IPS-20b (cell line): ENCODE measurements around the gene MLC1.
A peak's percentile ranks its signal among the peaks of the same experiment; 100 is the strongest.

Experiments used
- H3K27ac ChIP-seq: one replicate; pipeline ENCODE4 v1.5.1; 2013; ENCODE audit warnings: low read length
- H3K27me3 ChIP-seq: 2 replicates; pipeline ENCODE4 v1.6.1; 2013; ENCODE audit warnings: mild to moderate bottlenecking, low read length, inconsistent platforms; ENCODE audit not compliant: insufficient read depth
- H3K36me3 ChIP-seq: 2 replicates; pipeline ENCODE4 v1.6.1; 2013; ENCODE audit warnings: low read depth, mild to moderate bottlenecking, inconsistent platforms, low read length, moderate library complexity; ENCODE audit not compliant: insufficient read depth
- H3K4me1 ChIP-seq: 2 replicates; pipeline ENCODE4 v1.6.1; 2013; ENCODE audit warnings: mild to moderate bottlenecking, control low read depth, inconsistent platforms, low read length, moderate library complexity; ENCODE audit not compliant: insufficient read depth
- H3K4me3 ChIP-seq: 2 replicates; pipeline ENCODE4 v1.5.1; 2013; ENCODE audit warnings: mild to moderate bottlenecking, low read length, inconsistent platforms
- H3K9ac ChIP-seq: 2 replicates; pipeline ENCODE4 v1.6.1; 2013; ENCODE audit warnings: low read depth, mild to moderate bottlenecking, inconsistent platforms, low read length, moderate library complexity
- H3K9me3 ChIP-seq: 2 replicates; pipeline ENCODE4 v1.6.1; 2013; ENCODE audit warnings: mild to moderate bottlenecking, low read depth, low read length, inconsistent platforms; ENCODE audit not compliant: insufficient read depth

Gene MLC1

GRCh38 chr22:50061141-50061823 is 23.9 kb downstream of the MLC1 start:
- H3K36me3 ChIP-seq: no peaks in the 10 kb centered on the region
- H3K27me3 ChIP-seq: peaks cover 32% of the 10 kb centered on the region
- no peaks in the 10 kb centered on the region for H3K9me3 ChIP-seq
- H3K9ac ChIP-seq: no peak overlapping the region
- peaks cover 5% of the 10 kb centered on the region; the same call in 1 of the 2 replicates for H3K4me1 ChIP-seq
- H3K27ac ChIP-seq: no peak overlapping the region
- H3K4me3 ChIP-seq: no peak overlapping the region

GRCh38 chr22:50060441-50061140 is 24.6 kb downstream of the MLC1 start:
- Histone ChIP-seq H3K4me1 (peaks cover 5% of the 10 kb centered on the region; the same call in 1 of the 2 replicates), H3K9ac (no peak overlapping the region), H3K27me3 (peaks cover 32% of the 10 kb centered on the region), H3K4me3 (no peak overlapping the region), H3K9me3 (no peaks in the 10 kb centered on the region), H3K27ac (no peak overlapping the region), H3K36me3 (no peaks in the 10 kb centered on the region)

GRCh38 chr22:50059881-50060262 is 25.4 kb downstream of the MLC1 start:
- Histone ChIP-seq H3K9me3 (no peaks in the 10 kb centered on the region), H3K4me1 (peaks cover 5% of the 10 kb centered on the region; the same call in 1 of the 2 replicates), H3K27ac (no peak overlapping the region), H3K4me3 (0 out of 2 replicates have a peak overlapping the region, but pooled peaks have one; percentile 58), H3K36me3 (no peaks in the 10 kb centered on the region), H3K27me3 (peaks cover 32% of the 10 kb centered on the region), H3K9ac (no peak overlapping the region; the same call in 1 of the 2 replicates)

DNA sequence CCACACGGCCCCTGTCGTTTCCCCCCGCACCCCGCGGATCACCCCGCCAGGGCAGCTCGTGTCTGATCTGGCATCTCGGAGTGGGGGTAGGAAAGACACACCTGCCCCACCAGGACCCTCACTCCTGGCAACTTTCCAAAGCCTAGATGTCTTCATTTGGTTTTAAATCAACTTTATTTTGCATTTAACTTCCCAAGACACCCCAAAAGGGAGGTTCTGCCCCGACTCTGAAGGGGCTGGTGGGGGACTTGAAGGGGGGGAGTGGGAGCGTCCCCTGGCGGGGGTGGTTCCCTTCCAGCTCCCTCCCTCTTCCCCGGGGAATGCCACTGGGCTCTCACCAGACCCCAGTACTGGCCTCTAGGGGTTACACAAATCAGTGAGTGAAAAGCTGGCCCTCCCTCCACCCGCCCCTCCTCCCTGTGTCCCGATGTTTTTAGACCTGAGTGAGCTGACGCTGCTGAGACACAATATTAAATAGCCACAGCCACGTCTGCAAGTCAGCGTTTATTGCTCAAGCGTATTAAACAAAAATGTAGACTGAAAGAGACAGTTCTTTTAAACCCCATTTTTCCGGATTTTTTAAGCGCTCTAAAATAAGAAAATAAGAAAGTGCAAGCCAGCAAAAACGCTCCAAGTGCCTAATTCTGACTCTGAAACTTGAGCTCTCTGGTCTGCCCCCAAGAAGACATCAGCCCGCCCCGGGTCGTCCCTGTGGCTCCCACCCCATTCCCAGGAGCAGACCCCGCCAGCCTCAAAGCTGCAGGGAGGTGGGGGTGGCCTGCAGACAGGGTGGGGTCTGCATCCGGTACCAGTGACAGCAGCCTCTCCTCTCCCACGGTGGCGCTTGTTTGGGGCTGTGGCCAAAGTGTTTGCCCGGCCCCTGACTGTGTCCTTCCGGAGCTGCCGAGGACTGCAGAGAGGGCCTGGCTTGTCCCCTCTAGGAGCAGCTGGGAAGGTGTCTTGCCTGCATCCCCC is 26.0 kb downstream of the MLC1 start:
- Histone ChIP-seq H3K4me3 (peak overlapping the region; percentile 58; the same call in 1 of the 2 replicates), H3K36me3 (no peaks in the 10 kb centered on the region), H3K9ac (no peak overlapping the region; the same call in 1 of the 2 replicates), H3K27ac (no peak overlapping the region), H3K27me3 (peaks cover 32% of the 10 kb centered on the region), H3K4me1 (peaks cover 5% of the 10 kb centered on the region; the same call in 1 of the 2 replicates), H3K9me3 (no peaks in the 10 kb centered on the region)

- H3K9ac ChIP-seq: no peak within 1 kb of the TSS; the same call in 1 of the 2 replicates
- peak within 1 kb of the TSS; percentile 58; the same call in 1 of the 2 replicates for H3K4me3 ChIP-seq
- H3K36me3 ChIP-seq: no peaks in the 10 kb centered on the region
- H3K4me1 ChIP-seq: peaks cover 5% of the 10 kb centered on the region; the same call in 1 of the 2 replicates
- no peak within 1 kb of the TSS for H3K27ac ChIP-seq
- peaks cover 32% of the 10 kb centered on the region for H3K27me3 ChIP-seq
- no peaks in the 10 kb centered on the region for H3K9me3 ChIP-seq
Measured at GRCh38 chr22:50058061-50058905, 26.9 kb downstream of the MLC1 start, which contains the start of gene TTLL8. TTLL8 (minus strand) TSS chr22:50058298.

- H3K27me3 ChIP-seq: peaks cover 32% of the 10 kb centered on the region
- no peak overlapping the region for H3K27ac ChIP-seq
- no peaks in the 10 kb centered on the region for H3K36me3 ChIP-seq
- H3K4me3 ChIP-seq: no peak overlapping the region
- H3K9me3 ChIP-seq: no peaks in the 10 kb centered on the region
- H3K4me1 ChIP-seq: peaks cover 5% of the 10 kb centered on the region; the same call in 1 of the 2 replicates
- no peak overlapping the region for H3K9ac ChIP-seq
Measured at GRCh38 chr22:50057278-50058060, 27.8 kb downstream of the MLC1 start.

- Histone ChIP-seq H3K9ac (no peak overlapping the region), H3K27me3 (peaks cover 32% of the 10 kb centered on the region)
Measured at GRCh38 chr22:50056214-50056972, 28.8 kb downstream of the MLC1 start.

GRCh38 chr22:50053861-50054260 is 31.4 kb downstream of the MLC1 start:
- H3K27me3 ChIP-seq: peaks cover 23% of the 10 kb centered on the region
- no peaks in the 10 kb centered on the region for H3K36me3 ChIP-seq
- H3K4me1 ChIP-seq: no peaks in the 10 kb centered on the region
- no peak overlapping the region for H3K4me3 ChIP-seq
- H3K9ac ChIP-seq: no peak overlapping the region
- no peak overlapping the region for H3K27ac ChIP-seq
- no peaks in the 10 kb centered on the region for H3K9me3 ChIP-seq

More at GRCh38 chr22:50056214-50056972, 28.8 kb downstream of the MLC1 start:
- no peak overlapping the region for H3K27ac ChIP-seq
- H3K4me3 ChIP-seq: no peak overlapping the region
- no peaks in the 10 kb centered on the region for H3K36me3 ChIP-seq
- H3K9me3 ChIP-seq: no peaks in the 10 kb centered on the region
- H3K4me1 ChIP-seq: peaks cover 5% of the 10 kb centered on the region; the same call in 1 of the 2 replicates

DNA sequence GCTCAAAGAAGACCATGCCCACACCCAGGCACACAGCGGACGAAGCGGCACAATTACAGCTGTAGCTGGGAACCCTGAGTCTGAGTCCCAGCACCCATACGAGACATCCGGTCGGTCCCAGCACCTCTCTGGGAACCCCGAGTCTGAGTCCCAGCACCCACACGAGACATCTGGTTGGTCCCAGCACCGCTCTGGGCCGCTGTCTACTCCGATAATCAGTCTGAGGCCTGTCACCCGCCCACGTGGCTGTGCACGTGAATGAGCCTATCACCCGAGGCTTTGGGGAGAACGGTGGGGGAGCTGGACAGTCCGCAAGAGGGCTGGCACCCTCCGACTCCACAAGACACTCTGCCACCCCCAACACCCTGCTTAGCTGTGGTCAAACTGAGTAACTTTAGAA is 33.3 kb downstream of the MLC1 start:
- H3K9ac ChIP-seq: no peak overlapping the region
- H3K27ac ChIP-seq: no peak overlapping the region
- peaks cover 6% of the 10 kb centered on the region; the same call in 1 of the 2 replicates for H3K27me3 ChIP-seq
- no peaks in the 10 kb centered on the region for H3K4me1 ChIP-seq
- H3K36me3 ChIP-seq: no peaks in the 10 kb centered on the region
- no peak overlapping the region for H3K4me3 ChIP-seq
- H3K9me3 ChIP-seq: no peaks in the 10 kb centered on the region
